Liver (tissue), 9 donors: ENCODE results near the gene SHD. TPM values are rescaled to one million over a fixed set of nuclear protein-coding genes. Genes with fewer than 3 reads are reported as not detected.

Source experiments
- DNase-seq: peaks from one replicate; pipeline ENCODE4 v3.0.0-alpha.2; 2017; ENCODE audit warnings: low spot score
- H3K27ac ChIP-seq, 2 donors: one replicate each; pipeline ENCODE4 v1.7.0; 2013; ENCODE audit warnings: inconsistent platforms in 2 of 2, low read length in 2 of 2, control low read depth in 1 of 2, low read depth in 1 of 2, mild to moderate bottlenecking in 1 of 2
- H3K27me3 ChIP-seq, 4 donors: one replicate each; pipeline versions ENCODE4 v1.6.1 to v1.7.0; 2013; ENCODE audit warnings: low read length in 3 of 4, inconsistent platforms in 1 of 4, mild to moderate bottlenecking in 1 of 4, moderate library complexity in 1 of 4; ENCODE audit not compliant: control insufficient read depth in 4 of 4, insufficient read depth in 4 of 4
- H3K36me3 ChIP-seq, 4 donors: one replicate each; pipeline versions ENCODE4 v1.6.1 to v1.7.0; 2013; ENCODE audit warnings: low read length in 3 of 4, mild to moderate bottlenecking in 3 of 4, low read depth in 1 of 4, moderate library complexity in 1 of 4; ENCODE audit not compliant: control insufficient read depth in 4 of 4, insufficient read depth in 3 of 4
- H3K4me1 ChIP-seq, 4 donors: one replicate each; pipeline versions ENCODE4 v1.6.1 to v1.7.0; 2013; ENCODE audit warnings: low read length in 3 of 4, mild to moderate bottlenecking in 3 of 4, moderate library complexity in 1 of 4; ENCODE audit not compliant: control insufficient read depth in 4 of 4, insufficient read depth in 4 of 4
- H3K4me3 ChIP-seq, 3 donors: one replicate each; pipeline versions ENCODE4 v1.6.1 to v1.7.0; 2013; ENCODE audit warnings: low read length in 3 of 3, control low read depth in 1 of 3, low read depth in 1 of 3, mild to moderate bottlenecking in 1 of 3
- H3K9ac ChIP-seq, 2 donors: one replicate each; pipeline ENCODE4 v1.7.0; 2013; ENCODE audit warnings: low read length in 2 of 2, mild to moderate bottlenecking in 2 of 2, moderate library complexity in 2 of 2, control low read depth in 1 of 2, low read depth in 1 of 2
- H3K9me3 ChIP-seq, 4 donors: one replicate each; pipeline versions ENCODE4 v1.6.1 to v1.7.0; 2013; ENCODE audit warnings: low read length in 3 of 4; ENCODE audit not compliant: control insufficient read depth in 4 of 4
- CTCF ChIP-seq: fragments of 150-350 bp; IDR thresholded peaks from 2 replicates; pipeline ENCODE4 v1.5.1; 2017; ENCODE audit warnings: improper control_type of control experiment, low read depth, low read length; ENCODE audit not compliant: missing input control
- EGR1 ChIP-seq, 2 donors: IDR thresholded peaks; 2 replicates each; pipeline ENCODE4 v1.6.1; 2016 to 2018; ENCODE audit warnings: antibody characterized with exemption in 2 of 2, low read depth in 2 of 2
- FOXA1 ChIP-seq: IDR thresholded peaks from 2 replicates; pipeline ENCODE4 v1.6.1; 2016; ENCODE audit warnings: antibody characterized with exemption
- FOXA2 ChIP-seq: IDR thresholded peaks from 2 replicates; pipeline ENCODE4 v1.6.1; 2016; ENCODE audit warnings: antibody characterized with exemption
- GABPA ChIP-seq, 2 donors: IDR thresholded peaks in 1 of 2; conservative IDR thresholded peaks in 1 of 2; 2 replicates each; pipeline ENCODE4 v1.6.1; 2016; ENCODE audit warnings: antibody characterized with exemption in 2 of 2, mild to moderate bottlenecking in 1 of 2, moderate library complexity in 1 of 2
- HNF4A ChIP-seq, 2 donors: conservative IDR thresholded peaks; 2 replicates each; pipeline ENCODE4 v1.6.1; 2016; ENCODE audit warnings: antibody characterized with exemption in 2 of 2, mild to moderate bottlenecking in 2 of 2
- HNF4G ChIP-seq: IDR thresholded peaks from 2 replicates; pipeline ENCODE4 v1.6.1; 2016; ENCODE audit warnings: antibody characterized with exemption
- JUND ChIP-seq, 2 donors: IDR thresholded peaks; 2 replicates each; pipeline ENCODE4 v1.6.1; 2016; ENCODE audit warnings: antibody characterized with exemption in 2 of 2
- NR2F2 ChIP-seq: IDR thresholded peaks from 2 replicates; pipeline ENCODE4 v1.6.1; 2016; ENCODE audit warnings: antibody characterized with exemption
- RXRA ChIP-seq, 2 donors: IDR thresholded peaks; 2 replicates each; pipeline ENCODE4 v1.6.1; 2017 to 2018; ENCODE audit warnings: antibody characterized with exemption in 2 of 2, mild to moderate bottlenecking in 1 of 2
- TAF1 ChIP-seq: conservative IDR thresholded peaks from 2 replicates; pipeline ENCODE4 v1.6.1; 2016; ENCODE audit warnings: antibody characterized with exemption, mild to moderate bottlenecking
- YY1 ChIP-seq: IDR thresholded peaks from 2 replicates; pipeline ENCODE4 v1.6.1; 2016; ENCODE audit warnings: antibody characterized with exemption, mild to moderate bottlenecking
- ZBTB33 ChIP-seq: IDR thresholded peaks from 2 replicates; pipeline ENCODE4 v1.6.1; 2016; ENCODE audit warnings: antibody characterized with exemption
- WGBS: extraction: QIAGEN DNeasy Blood & Tissue Kit; methylation state at CpG from one replicate; pipeline ENCODE4 v1.1.7; 2013; 5-methylcytosine and 5-hydroxymethylcytosine counted together
- polyA plus RNA-seq, 2 donors: library from polyadenylated mRNA; stranded (reverse) in 1 of 2; unstranded in 1 of 2; fragments of 200-250 nt in 1 of 2; fragments of >200 nt in 1 of 2; fragmentation: Nextera tagmentation in 1 of 2; extraction: Ambion mirVana in 1 of 2; gene quantifications; one replicate each; pipeline versions ENCODE4 v1.2.1 to v1.2.3, GENCODE V29; 2013 to 2015
- total RNA-seq, 2 donors: library from RNA; depleted of rRNA; stranded (reverse); fragments of >200 nt; gene quantifications; one replicate each; pipeline ENCODE4 v1.2.3, GENCODE V29; 2014
- TF ChIP-seq, protein P1 (sequence below): IDR thresholded peaks from 2 replicates; pipeline ENCODE4 v1.6.1; 2016; ENCODE audit warnings: antibody characterized with exemption, mild to moderate bottlenecking
- donor health status: healthy.
- donor health status: healthy.
- donor health status: healthy.
- donor health status: healthy.
- donor health status: healthy.

Gene SHD
- total and polyA plus RNA-seq, 4 donors: 0.09 to 15.7 (median 4.5) TPM

DNA sequence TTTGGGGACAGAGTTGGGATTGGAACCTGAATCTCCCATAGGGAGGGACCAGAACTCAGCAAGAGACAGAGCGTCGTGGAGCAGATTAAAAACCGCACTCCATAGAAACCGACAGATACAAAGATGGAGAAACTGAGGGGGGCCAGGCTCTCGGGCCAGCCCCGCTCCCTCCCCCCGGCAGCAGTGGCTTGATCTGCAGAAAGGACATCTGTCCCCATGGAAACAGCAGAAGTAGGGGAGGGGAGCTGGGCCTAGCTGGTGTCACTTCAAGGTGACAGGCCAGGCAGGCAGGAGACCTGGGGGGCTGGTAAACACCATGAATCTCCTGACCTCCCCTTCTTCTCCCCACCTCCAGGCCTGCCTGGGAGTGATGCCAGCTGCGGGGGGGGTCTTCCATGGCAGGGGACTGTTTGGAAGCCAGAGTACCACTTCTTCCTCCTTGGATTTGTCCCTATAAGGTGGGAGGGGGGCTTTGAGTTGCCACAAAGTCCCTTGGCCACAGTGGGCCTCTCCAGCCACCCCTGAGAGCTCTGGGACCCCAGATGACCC is 12.2 kb downstream of the SHD start:
- Histone ChIP-seq H3K27me3 (no peaks in the 10 kb centered on the region), H3K9ac (no peak overlapping the region), H3K9me3 (no peaks in the 10 kb centered on the region), H3K4me3 (no peak overlapping the region), H3K4me1 (no peaks in the 10 kb centered on the region), H3K36me3 (no peaks in the 10 kb centered on the region), H3K27ac (no peak overlapping the region)
- no peak for TF ChIP-seq HNF4A (conservative IDR thresholded peaks at IDR 0.05)
- no peak for TF ChIP-seq TAF1
- TF ChIP-seq FOXA1: no peak
- TF ChIP-seq ZBTB33: no peak
- no peak for TF ChIP-seq EGR1 (IDR thresholded peaks at IDR 0.05; ENCODE audit: low read depth in 2 of 2)
- TF ChIP-seq JUND (IDR thresholded peaks at IDR 0.05): no peak
- no peak for TF ChIP-seq GABPA (IDR thresholded peaks at IDR 0.05 in 1 of 2, conservative IDR thresholded peaks at IDR 0.05 in 1 of 2)
- no peak for DNase-seq
- WGBS: 89% methylated on average over 8 of the region's 8 CpGs

DNA sequence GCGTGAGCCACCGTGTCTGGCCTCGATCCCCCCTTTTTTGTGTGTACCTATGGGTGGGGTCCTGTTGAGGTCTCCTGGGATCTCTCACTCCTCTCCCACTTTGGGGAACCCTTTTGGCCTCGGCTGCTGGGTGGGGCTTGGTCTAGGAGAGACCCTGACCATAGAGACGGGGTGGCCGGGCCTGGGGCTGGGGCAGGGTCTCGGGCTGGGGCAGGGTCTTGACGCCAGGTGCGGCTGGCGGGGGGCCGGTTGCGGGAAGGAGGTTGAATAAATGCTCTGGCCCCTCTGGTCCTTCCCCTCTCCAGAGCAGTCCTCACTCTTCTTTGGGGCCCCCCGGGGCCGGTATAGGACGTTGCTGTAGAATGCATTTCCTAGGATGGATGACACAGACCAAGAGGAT is 13.4 kb downstream of the SHD start:
- DNase-seq: no peak
- Histone ChIP-seq H3K27ac (no peak overlapping the region), H3K9me3 (no peaks in the 10 kb centered on the region), H3K9ac (no peak overlapping the region), H3K27me3 (no peaks in the 10 kb centered on the region), H3K36me3 (no peaks in the 10 kb centered on the region), H3K4me1 (no peaks in the 10 kb centered on the region), H3K4me3 (no peak overlapping the region)
- TF ChIP-seq ZBTB33 (no peak), TAF1 (no peak), HNF4A (conservative IDR thresholded peaks at IDR 0.05) (no peak), FOXA1 (no peak), EGR1 (IDR thresholded peaks at IDR 0.05; ENCODE audit: low read depth in 2 of 2) (no peak), YY1 (no peak), RXRA (IDR thresholded peaks at IDR 0.05) (no peak), GABPA (IDR thresholded peaks at IDR 0.05 in 1 of 2, conservative IDR thresholded peaks at IDR 0.05 in 1 of 2) (no peak), FOXA2 (no peak), HNF4G (no peak), CTCF (no peak), JUND (IDR thresholded peaks at IDR 0.05) (no peak), NR2F2 (no peak)
- TF ChIP-seq, protein P1, sequence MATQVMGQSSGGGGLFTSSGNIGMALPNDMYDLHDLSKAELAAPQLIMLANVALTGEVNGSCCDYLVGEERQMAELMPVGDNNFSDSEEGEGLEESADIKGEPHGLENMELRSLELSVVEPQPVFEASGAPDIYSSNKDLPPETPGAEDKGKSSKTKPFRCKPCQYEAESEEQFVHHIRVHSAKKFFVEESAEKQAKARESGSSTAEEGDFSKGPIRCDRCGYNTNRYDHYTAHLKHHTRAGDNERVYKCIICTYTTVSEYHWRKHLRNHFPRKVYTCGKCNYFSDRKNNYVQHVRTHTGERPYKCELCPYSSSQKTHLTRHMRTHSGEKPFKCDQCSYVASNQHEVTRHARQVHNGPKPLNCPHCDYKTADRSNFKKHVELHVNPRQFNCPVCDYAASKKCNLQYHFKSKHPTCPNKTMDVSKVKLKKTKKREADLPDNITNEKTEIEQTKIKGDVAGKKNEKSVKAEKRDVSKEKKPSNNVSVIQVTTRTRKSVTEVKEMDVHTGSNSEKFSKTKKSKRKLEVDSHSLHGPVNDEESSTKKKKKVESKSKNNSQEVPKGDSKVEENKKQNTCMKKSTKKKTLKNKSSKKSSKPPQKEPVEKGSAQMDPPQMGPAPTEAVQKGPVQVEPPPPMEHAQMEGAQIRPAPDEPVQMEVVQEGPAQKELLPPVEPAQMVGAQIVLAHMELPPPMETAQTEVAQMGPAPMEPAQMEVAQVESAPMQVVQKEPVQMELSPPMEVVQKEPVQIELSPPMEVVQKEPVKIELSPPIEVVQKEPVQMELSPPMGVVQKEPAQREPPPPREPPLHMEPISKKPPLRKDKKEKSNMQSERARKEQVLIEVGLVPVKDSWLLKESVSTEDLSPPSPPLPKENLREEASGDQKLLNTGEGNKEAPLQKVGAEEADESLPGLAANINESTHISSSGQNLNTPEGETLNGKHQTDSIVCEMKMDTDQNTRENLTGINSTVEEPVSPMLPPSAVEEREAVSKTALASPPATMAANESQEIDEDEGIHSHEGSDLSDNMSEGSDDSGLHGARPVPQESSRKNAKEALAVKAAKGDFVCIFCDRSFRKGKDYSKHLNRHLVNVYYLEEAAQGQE: no peak
- 94% methylated on average over 15 of the region's 15 CpGs for WGBS
